GM18511 (cell line): ENCODE data around the gene SLC25A29.
"Not testable (repeated sequence)": the region's sequence is repeated elsewhere in the genome, so short reads cannot be mapped to it uniquely, and the experiment has no call there.

Experiments
- ATAC-seq: cut with Tn5 transposase; IDR thresholded peaks from one replicate; pipeline ENCODE4 v1.9.1; 2021; ENCODE audit warnings: mild to moderate bottlenecking, moderate library complexity; ENCODE audit not compliant: unreplicated experiment

SLC25A29 gene

DNA sequence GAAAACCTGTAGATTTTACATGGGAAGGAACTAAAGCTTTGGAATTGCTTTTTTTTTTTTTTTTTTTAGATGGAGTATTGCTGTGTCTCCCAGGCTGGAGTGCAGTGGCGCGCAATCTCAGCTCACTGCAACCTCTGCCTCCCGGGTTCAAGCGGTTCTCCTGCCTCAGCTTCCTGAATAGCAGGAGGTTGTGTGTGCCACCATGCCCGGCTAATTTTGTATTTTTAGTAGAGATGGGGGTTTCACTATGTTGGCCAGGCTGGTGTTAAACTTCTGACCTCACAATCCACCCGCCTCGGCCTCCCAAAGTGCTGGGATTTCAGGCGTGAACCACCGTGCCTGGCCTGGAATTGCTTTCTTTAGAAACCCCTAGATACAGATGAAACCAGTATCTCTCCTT is 22.8 kb downstream of the SLC25A29 start:
- ATAC-seq = not testable (repeated sequence)

DNA sequence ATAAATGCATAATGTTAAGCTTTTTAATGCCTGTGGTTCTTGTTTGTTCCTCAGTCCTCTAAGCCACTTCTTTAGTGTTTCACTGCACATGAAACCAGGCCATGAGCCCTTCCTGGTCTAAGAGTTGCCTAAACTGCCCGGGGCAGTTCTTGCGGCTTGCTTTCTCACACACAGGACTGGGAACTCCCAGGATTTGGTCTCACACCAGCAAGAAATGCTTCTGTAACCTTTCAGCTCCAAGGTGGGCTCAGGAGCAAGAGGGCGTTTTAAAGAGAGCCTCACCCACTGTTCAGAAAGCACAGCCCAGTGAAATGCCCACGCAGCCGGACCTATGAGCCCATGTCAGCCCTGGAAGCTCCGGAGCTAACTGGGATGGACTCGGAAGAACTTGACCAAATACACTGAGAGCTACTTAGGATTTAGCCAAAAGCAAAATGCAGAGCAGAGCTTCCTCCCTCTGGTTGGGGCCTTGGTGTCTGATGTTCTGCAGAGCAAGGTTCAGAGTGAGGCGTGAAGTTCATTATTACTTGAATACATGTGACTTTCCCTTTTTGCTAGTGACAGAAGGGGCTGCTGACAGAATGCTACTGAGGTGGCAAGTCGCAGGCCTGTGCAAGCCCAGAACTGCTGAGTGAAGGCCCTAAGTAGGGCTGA is 23.4 kb downstream of the SLC25A29 start:
- no peak for ATAC-seq

DNA sequence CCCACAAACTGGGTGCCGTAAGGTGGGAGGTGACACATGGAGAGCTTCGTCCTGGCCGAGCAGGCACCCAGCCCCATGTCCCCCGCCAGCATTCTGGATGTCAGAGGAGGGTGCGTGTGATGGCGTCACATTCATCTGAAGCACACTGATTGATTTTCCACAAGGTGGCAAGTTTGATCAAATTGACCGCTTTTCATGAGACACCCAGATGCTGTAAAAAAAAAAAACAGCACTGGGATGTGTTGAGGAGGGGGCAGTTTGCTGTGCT is 24.2 kb downstream of the SLC25A29 start:
- ATAC-seq = no peak

DNA sequence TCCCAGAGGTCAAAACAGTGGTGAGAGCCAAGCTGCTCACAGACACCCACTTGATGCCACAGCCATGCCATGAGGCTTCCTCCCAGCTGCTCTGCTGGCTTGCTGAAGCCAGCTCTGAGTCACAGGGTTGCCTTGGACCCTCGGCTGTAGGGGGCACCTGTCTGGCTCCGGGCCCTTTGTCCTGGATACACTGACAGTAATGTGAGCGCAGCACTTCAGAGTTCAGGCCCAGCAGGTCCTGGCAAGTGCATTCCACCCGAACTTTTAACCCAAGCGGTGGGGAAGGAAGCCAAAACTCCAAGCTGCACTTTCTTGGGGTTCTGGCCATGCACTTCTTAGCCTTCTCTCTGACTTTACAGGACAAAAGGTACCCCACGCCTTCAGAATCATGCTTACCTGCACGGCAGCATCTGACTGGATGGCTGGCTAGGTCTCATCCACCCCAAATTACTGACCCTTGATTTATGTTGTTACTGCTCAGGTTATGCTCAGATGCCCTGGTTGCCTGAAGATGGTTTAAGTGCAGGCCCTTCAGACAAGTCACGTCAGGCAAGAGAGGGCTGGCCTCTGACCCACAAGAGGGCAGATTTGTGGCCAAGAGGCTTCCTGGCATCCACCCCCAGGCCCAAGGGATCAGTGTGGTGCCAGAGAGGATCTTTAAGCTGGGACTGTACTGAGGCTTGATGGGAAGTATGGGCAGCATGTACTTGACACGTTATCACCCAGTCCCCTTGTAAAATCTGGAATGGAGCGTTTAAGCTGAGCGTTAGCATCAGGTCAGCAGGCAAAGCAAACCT is 24.8 kb downstream of the SLC25A29 start:
- ATAC-seq = no peak

DNA sequence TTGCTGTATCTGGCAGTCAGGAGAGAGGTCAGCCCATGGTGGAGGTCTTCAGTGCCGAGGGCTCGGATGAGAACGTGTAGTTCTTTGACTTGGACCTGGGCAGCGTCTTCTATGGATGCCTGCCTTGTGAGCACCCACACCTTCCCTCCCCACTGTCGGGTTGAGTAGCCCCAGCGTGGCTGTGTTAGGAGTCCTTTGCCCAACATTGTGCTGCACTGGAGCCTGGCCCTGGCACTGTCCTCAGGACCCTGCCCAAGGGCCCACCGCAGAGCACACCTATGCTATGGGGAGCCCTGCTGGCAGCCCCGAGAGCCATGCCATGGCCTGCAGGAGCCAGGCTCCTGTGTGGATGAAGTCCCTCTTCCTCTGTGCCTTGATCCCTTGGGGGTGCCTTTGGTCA is 26.7 kb downstream of the SLC25A29 start:
- no peak for ATAC-seq

DNA sequence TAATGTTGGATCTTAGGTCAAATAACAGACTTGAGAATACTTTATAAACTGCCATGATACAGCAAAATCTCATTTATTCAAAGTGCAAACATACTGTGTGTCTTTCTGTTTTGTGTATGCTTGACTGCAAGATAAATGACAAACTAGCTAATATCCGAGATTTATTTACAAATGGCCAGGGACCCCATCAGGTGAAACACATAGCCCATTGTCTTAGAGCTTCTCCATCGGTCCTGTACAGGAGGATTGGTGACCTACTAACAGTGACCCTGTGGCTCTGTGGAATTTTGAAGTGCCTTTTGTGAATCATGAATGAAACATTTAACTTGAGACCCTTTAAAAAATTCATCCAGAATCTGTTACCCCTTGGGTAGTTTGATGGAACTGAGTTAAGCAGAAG is 27.1 kb downstream of the SLC25A29 start:
- no peak for ATAC-seq

DNA sequence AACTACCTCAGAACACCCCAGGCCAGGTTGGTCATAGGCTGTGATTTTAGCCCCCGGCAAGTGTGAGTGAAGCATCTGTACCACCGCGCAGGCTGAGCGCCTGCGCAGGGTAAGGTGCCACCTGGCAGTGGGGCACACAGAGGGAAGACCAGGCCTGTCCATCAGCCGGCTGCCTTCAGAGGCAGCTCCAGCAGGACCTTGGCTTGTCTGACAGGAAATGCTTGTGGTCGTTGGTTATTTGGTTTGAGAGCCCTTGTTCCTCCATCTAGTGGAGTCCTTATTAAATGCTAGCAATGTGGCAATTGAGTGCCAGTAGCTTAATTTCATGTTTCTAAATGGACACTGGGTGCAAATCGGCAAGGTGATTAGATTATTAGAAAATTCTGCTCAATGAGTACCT is 27.5 kb downstream of the SLC25A29 start:
- ATAC-seq = peak; percentile 80

DNA sequence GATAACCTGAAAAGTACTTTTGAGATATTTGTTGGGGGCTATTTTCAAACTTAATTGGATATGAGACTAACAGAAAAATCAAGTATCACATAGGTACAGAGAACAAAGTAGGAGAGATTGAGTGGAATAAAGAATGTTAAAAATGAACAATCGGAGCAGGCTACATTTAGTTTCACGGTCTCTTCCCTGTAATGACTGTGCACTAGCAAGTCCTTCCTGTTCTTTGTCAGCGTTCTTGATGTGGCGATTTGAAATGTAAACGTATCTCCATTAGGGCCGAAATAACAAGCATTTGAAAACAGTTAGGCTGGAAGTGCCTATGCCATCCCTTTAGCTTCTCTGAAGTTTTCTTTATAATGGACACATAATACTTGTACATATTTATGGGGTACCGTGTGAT is 31.0 kb downstream of the SLC25A29 start:
- no peak for ATAC-seq

DNA sequence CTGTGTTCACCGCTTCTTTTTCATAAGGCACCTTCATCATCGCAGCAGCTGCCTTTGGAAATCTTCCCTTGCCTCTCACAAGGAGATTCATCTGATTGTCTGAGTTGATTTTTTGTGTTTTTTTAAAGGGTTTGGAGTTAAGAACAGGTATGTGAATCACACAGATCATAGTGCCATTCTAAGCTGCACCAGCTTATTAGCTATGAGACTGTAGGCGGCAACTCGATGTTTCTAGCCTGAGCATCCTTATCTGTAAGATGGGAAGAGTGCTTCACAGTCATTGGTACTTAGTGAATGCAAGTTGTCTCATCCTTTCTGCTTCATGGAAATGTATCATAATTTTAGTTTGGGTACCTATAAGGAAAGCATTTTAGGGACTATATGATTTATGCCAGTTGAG is 32.0 kb downstream of the SLC25A29 start:
- ATAC-seq = no peak

DNA sequence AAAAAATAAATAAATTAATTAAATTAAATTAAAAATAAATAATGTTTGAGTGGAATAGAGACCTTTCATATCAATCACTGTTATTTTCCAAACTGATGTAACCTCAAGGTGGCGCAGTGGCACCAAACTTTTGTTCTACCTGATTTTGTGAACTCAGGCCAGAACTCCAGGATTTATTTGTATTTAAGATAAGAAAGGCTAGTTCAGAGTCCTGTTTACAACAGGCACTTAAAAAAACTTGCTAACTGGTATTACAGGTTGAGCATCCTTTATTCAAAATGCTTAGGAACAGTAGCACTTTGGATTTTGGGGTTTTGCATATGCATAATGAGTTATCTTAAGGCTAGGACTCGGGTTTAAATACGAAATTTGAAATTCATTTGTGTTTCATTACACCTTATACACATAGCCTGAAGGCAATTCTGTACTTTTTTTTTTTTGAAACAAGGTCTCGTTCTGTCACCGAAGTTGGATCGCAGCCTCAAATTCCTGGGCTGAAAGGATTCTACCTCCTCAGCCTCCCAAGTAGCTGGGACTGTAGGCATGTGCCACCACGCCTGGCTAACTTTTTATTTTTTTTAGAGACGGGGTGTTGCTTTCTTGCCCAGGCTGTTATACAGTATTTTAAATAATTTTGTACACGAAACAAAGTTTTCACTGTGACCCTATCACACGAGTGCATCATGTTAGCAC is 34.9 kb downstream of the SLC25A29 start:
- no peak for ATAC-seq

DNA sequence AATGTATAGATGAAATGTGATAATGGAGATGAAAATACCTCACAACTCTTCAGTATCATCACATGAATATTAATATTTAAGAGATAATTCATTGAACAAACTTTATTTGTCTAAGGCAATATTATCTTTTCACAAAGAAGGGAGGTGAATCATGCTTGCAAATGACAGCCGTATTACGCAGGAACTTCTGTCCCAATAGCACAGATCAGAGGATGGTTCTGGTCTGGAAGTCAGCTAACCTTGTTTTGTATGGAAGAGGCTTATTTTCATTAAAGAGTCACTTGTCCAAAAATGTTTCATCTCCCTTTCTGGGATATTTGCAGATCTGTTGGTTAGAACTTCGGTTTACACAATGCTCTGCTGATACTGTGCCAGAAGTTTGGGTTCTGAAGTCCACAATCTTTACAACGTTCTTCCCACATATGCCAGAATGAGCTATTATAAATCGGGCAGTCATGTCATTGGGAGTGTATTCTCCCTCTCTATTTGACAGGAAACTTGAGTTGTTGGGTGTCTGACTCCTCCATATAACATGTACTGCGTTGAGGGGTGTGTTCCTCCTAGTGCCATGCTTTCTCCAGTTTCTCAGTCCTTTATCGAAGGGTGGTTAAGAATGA is 37.5 kb downstream of the SLC25A29 start:
- no peak for ATAC-seq

DNA sequence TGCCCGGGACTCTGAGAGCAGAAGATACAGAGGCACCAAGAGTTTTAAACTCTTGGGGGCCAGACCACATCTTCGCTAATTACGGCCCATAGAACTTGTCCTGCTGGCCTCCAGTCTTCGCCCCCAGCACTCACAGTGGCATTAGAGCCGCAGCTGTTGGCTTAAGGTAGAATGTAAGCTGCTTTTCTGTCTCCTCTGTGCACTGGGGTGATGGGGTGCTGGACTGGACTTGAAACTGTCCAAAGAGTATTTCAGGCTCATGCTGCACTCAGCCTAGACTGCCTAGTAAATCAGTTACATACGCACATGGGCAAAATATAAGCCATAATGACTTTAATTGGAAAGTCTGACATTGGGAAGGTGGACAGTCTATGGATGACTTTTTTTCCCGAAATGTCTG is 38.3 kb downstream of the SLC25A29 start:
- ATAC-seq = no peak

DNA sequence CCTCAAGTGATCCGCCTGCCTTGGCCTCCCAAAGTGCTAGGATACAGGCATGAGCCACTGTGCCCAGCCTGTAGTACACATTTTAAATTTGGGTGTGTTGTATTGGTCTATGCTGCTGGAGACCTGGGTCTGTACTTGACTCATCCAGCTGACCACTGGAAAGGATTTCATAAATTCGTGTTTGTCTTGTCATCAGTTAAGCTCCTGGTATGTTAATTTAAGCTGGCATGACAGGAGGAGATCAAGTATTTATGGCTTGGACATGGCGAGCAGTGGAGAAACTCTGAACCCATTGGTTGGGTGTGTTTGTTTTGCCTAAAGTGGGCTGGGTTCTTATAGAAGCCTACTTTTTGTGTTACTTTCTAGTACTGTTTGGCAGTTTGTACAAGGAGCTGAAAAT is 43.1 kb downstream of the SLC25A29 start:
- no peak for ATAC-seq

DNA sequence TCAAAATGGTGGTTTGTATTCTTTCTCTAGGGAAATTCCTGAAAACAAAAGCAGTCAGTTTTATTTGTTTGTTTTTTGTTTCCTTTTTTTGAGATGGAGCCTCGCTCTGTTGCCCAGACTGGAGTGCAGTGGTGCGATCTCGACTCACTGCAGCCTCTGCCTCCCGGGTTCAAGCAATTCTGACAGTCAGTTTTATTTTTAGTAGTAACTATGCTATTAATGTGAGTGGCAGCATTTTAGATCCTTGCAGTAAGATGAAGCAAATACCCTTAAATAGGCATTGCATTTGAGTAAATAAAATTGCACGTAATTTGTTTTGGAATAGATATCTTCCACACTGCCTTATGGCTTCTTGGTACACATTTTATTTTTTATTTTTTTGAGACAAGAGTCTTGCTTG is 43.7 kb downstream of the SLC25A29 start:
- ATAC-seq = no peak

DNA sequence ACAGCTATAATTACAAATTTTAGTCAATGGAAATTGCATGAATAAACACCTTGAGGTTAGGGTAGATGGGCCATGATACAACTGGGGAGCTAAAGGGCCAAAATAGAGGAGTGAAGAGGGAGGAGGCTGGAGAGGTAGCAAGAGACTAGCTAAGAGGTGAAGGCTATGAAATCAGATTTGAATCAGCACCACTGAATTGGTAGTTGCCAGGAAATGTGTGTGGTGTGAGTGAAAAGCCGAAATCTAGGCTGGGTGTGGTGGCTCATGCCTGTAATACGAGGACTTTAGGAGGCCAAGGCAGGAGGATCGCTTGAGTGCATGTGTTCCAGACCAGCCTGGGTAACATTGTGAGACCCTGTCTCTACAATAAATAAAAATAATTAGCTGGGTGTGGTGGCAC is 44.6 kb downstream of the SLC25A29 start:
- peak; percentile 53 for ATAC-seq

DNA sequence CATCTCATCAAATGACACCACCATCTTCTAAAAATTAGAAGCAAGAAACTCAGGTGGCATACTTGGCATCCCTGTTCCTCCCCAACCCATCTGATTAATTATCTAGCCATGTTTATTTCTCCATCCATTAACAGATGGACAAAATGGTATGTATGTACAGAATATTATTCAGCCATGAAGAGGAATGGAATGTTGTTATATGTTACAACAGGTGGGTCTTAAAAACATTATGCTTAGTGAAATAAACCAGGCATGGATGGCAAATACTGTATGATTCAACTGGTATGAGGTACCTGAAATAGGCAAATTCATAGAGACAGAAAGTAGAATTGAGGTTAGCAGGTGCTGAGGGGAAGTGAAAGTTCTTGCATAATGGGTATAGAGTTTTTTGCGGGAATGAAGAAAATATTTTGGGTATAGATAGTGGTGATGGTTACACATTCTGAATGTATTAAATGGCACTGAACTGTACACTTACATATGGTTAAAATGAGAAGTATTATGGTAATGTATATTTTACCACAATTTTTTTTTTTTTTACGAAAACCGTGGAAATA is 49.8 kb downstream of the SLC25A29 start:
- peak; percentile 80 for ATAC-seq

DNA sequence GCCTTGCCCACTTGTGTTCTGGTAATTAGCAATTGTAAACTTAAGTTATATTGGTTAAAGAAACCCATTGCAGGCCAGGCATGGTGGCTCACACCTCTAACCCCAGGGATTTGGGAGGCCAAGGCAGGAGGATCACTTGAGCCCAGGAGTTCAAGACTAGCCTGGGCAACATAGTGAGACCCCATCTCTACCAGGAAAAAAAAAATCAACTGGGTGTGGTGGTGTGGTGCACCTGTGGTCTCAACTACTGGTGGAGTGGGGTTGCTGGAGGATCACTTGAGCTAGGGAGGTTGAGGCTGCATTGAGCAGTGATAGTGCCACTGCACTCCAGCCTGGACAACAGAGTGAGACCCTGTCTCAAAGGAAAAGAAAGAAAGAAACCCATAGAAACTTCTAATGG is 53.6 kb downstream of the SLC25A29 start:
- no peak for ATAC-seq

DNA sequence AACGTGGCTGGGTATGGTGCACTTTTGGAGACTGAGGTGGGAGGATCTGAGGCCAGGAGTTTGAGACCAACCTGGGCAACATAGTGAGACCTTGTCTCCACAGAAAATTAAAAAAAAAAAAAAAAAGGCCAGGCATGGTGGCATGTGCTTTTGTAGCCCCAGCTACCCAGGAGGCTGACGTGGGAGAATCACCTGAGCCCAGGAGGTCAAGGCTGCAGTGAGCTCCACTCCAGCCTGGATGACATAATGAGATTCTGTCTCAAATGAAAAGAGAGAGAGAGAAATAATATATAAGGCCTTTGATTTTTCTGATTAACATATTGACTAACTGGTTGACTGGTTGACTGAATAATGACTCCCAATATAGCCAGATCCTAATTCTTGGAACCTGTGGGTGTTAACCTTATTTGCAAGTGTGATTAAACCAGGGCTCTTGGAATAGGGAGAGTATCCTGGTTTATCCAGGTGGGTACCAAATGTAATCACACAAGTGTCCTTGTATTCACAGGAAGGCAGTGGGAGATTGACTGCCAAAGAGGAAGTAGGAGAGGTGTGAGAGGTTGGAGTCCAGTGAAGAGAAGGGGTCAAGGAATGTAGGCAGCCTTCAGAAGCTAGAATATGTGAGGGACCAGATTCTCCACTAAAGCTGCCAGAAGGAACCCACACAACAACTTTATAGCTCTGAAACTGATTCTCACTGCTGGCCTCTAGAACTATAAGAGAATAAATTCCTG is 55.3 kb downstream of the SLC25A29 start:
- ATAC-seq = no peak

DNA sequence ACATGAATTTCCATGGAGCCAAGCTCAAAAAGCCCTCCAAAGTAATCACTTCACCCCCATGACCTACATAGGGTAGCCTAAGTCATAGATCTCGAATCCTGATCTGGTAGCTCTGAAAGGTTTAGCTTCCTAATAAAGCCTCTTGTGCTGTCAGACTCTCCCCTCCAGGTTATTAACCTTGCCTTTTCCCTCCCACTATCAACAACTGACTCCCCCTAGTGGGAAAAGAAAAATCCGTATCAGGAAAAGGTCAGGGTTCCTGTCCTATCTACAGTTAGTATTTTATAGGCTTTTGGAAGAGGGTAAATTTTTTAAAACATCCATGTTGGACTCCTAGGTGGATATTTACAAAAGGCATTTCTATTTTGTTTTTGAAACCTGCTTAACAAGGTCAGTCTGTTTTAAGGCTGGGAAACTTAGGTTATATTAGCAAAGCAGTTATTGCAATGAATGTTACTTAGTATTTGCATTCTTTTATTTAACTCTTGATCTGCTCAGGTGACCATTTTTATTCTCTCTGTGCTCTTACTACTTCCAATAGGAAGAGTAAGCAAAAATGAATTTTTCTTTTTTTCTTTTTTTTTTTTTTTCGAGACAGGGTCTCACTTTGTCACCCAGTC is 59.3 kb downstream of the SLC25A29 start:
- ATAC-seq = no peak

DNA sequence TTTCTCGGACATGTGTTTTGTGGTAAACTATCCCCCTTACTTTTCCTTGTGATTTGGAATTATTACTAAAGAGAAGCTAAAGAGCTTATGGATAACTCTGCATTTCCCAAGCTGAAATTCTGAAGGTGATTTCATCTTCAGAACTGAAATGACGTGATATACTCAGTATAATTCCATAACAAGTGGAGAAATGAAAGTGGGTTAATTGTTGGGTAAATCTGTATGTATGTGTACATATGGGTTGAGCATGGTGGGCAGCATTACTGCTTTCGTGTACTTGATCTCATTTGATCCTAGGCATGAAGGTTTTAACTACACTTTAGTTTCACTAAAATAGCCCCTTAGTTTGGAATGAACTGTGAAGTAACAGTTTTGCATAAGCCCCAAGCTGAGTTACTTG is 63.2 kb downstream of the SLC25A29 start:
- no peak for ATAC-seq
